ENCODE measurements around the gene FBXO24. TPM values are rescaled to one million over a fixed set of nuclear protein-coding genes. Genes with fewer than 3 reads are reported as not detected.

Gene FBXO24
- total RNA-seq, 1 donor from 2014 or later, result 0.79 TPM

- DNase-seq (ENCODE audit: low read depth), result no peak
- H3K27me3 ChIP-seq (ENCODE audit: control insufficient read depth, insufficient read depth, low read length), result peaks cover 6% of the 10 kb centered on the region
- no peak overlapping the region for H3K4me3 ChIP-seq (ENCODE audit: low read depth, low read length)
- H3K36me3 ChIP-seq (ENCODE audit: control insufficient read depth, insufficient read depth, low read length), result no peaks in the 10 kb centered on the region
- no peak for TF ChIP-seq CTCF (IDR thresholded peaks at IDR 0.05; ENCODE audit: insufficient read depth, low read length, poor library complexity, severe bottlenecking)
Observed at GRCh38 chr7:100591596-100591995, 5.5 kb downstream of the FBXO24 start.

- DNase-seq (ENCODE audit: low read depth), result no peak
- TF ChIP-seq CTCF (IDR thresholded peaks at IDR 0.05; ENCODE audit: insufficient read depth, low read length, poor library complexity, severe bottlenecking), result no peak
- Histone ChIP-seq H3K36me3 (ENCODE audit: control insufficient read depth, insufficient read depth, low read length) (no peaks in the 10 kb centered on the region), H3K4me3 (ENCODE audit: low read depth, low read length) (no peak overlapping the region), H3K27me3 (ENCODE audit: control insufficient read depth, insufficient read depth, low read length) (peaks cover 1% of the 10 kb centered on the region)
Observed at GRCh38 chr7:100595188-100595587, 9.1 kb downstream of the FBXO24 start.

GRCh38 chr7:100598425-100598824 is 12.3 kb downstream of the FBXO24 start:
- TF ChIP-seq CTCF (IDR thresholded peaks at IDR 0.05; ENCODE audit: insufficient read depth, low read length, poor library complexity, severe bottlenecking), result no peak
- no peak overlapping the region for H3K4me3 ChIP-seq (ENCODE audit: low read depth, low read length)
- H3K27me3 ChIP-seq (ENCODE audit: control insufficient read depth, insufficient read depth, low read length), result no peaks in the 10 kb centered on the region
- DNase-seq (ENCODE audit: low read depth), result no peak
- no peaks in the 10 kb centered on the region for H3K36me3 ChIP-seq (ENCODE audit: control insufficient read depth, insufficient read depth, low read length)

- Histone ChIP-seq H3K36me3 (ENCODE audit: control insufficient read depth, insufficient read depth, low read length) (no peaks in the 10 kb centered on the region), H3K27me3 (ENCODE audit: control insufficient read depth, insufficient read depth, low read length) (no peaks in the 10 kb centered on the region), H3K4me3 (ENCODE audit: low read depth, low read length) (no peak overlapping the region)
- DNase-seq (ENCODE audit: low read depth), result no peak
- no peak for TF ChIP-seq CTCF (IDR thresholded peaks at IDR 0.05; ENCODE audit: insufficient read depth, low read length, poor library complexity, severe bottlenecking)
Observed at GRCh38 chr7:100599911-100600729, 14.0 kb downstream of the FBXO24 start.

- TF ChIP-seq CTCF (IDR thresholded peaks at IDR 0.05; ENCODE audit: insufficient read depth, low read length, poor library complexity, severe bottlenecking), result no peak
- H3K36me3 ChIP-seq (ENCODE audit: control insufficient read depth, insufficient read depth, low read length), result no peaks in the 10 kb centered on the region
- H3K4me3 ChIP-seq (ENCODE audit: low read depth, low read length), result no peak overlapping the region
- DNase-seq (ENCODE audit: low read depth), result no peak
- no peaks in the 10 kb centered on the region for H3K27me3 ChIP-seq (ENCODE audit: control insufficient read depth, insufficient read depth, low read length)
Observed at GRCh38 chr7:100600730-100601038, 14.6 kb downstream of the FBXO24 start.
